Hepatocyte (in vitro differentiated cells): ENCODE data around the gene ELL. TPM values are rescaled to one million over a fixed set of nuclear protein-coding genes. Genes with fewer than 3 reads are reported as not detected.

ENCODE experiments used
- DNase-seq: peaks from one replicate; pipeline ENCODE4 v3.0.0-alpha.2; 2016; ENCODE audit warnings: low spot score
- H2AFZ ChIP-seq: fragments of 200-600 bp; sonication (generic); 2 replicates; pipeline ENCODE4 v1.6.0; 2016; ENCODE audit warnings: antibody characterized with exemption, mild to moderate bottlenecking
- H3K27ac ChIP-seq: fragments of 200-600 bp; sonication (generic); 2 replicates; pipeline ENCODE4 v1.5.1; 2016; ENCODE audit warnings: mild to moderate bottlenecking
- H3K27me3 ChIP-seq: fragments of 200-600 bp; sonication (generic); 2 replicates; pipeline ENCODE4 v1.6.1; 2016
- H3K36me3 ChIP-seq: fragments of 200-600 bp; sonication (generic); replicated peaks from 2 replicates; pipeline ENCODE4 v1.5.1; 2016; ENCODE audit warnings: low read depth; ENCODE audit not compliant: insufficient read depth
- H3K4me1 ChIP-seq: fragments of 200-600 bp; sonication (generic); 2 replicates; pipeline ENCODE4 v1.5.1; 2016; ENCODE audit warnings: mild to moderate bottlenecking, moderate library complexity; ENCODE audit not compliant: insufficient read depth
- H3K4me2 ChIP-seq: fragments of 200-600 bp; sonication (generic); 2 replicates; pipeline ENCODE4 v1.6.0; 2016
- H3K4me3 ChIP-seq: fragments of 200-600 bp; sonication (generic); 2 replicates; pipeline ENCODE4 v1.5.1; 2016; ENCODE audit warnings: mild to moderate bottlenecking
- H3K79me2 ChIP-seq: fragments of 200-600 bp; sonication (generic); 2 replicates; pipeline ENCODE4 v1.6.0; 2017; ENCODE audit warnings: mild to moderate bottlenecking
- H3K9me2 ChIP-seq: fragments of 200-600 bp; sonication (generic); replicated peaks from 2 replicates; pipeline ENCODE4 v1.6.0; 2017; ENCODE audit warnings: mild to moderate bottlenecking; ENCODE audit not compliant: insufficient read depth
- H3K9me3 ChIP-seq: fragments of 200-600 bp; sonication (generic); 2 replicates; pipeline ENCODE4 v1.5.1; 2016; ENCODE audit warnings: low read depth, mild to moderate bottlenecking
- H4K20me1 ChIP-seq: fragments of 200-600 bp; sonication (generic); 2 replicates; pipeline ENCODE4 v1.6.0; 2016; ENCODE audit warnings: mild to moderate bottlenecking; ENCODE audit not compliant: insufficient read depth, poor library complexity, severe bottlenecking
- EZH2 ChIP-seq: fragments of 200-600 bp; sonication (generic); IDR thresholded peaks from 2 replicates; pipeline ENCODE4 v1.6.1; 2016; ENCODE audit warnings: antibody characterized with exemption, mild to moderate bottlenecking, borderline replicate concordance
- EZH2phosphoT487 ChIP-seq: fragments of 200-600 bp; sonication (generic); IDR thresholded peaks from one replicate; pipeline ENCODE4 v1.6.1; 2018; ENCODE audit warnings: antibody characterized with exemption, mild to moderate bottlenecking, low read depth, moderate library complexity; ENCODE audit not compliant: unreplicated experiment, severe bottlenecking
- WGBS: methylation state at CpG from one replicate; pipeline ENCODE4 v1.1.6; 2016; ENCODE audit warnings: low lambda C conversion rate; ENCODE audit errors: missing lambda C conversion rate; 5-methylcytosine and 5-hydroxymethylcytosine counted together
- polyA plus RNA-seq: library from polyadenylated mRNA; unstranded; fragments of >200 nt; fragmentation: Nextera tagmentation; extraction: Ambion mirVana; gene quantifications from 2 replicates; pipeline ENCODE4 v1.2.1, GENCODE V29; 2016
- total RNA-seq: library from RNA; depleted of rRNA; stranded (reverse); fragments of >200 nt; gene quantifications from 2 replicates; pipeline ENCODE4 v1.2.3, GENCODE V29; 2014
- TF ChIP-seq, protein P1 (sequence below): fragments of 200-600 bp; sonication (generic); IDR thresholded peaks from 2 replicates; pipeline ENCODE4 v1.5.1; 2016; ENCODE audit warnings: antibody characterized with exemption, mild to moderate bottlenecking; ENCODE audit not compliant: poor library complexity

The ELL gene
- total and polyA plus RNA-seq, 2 experiments from 2014 or later: 11.0 to 15.0 TPM

DNA sequence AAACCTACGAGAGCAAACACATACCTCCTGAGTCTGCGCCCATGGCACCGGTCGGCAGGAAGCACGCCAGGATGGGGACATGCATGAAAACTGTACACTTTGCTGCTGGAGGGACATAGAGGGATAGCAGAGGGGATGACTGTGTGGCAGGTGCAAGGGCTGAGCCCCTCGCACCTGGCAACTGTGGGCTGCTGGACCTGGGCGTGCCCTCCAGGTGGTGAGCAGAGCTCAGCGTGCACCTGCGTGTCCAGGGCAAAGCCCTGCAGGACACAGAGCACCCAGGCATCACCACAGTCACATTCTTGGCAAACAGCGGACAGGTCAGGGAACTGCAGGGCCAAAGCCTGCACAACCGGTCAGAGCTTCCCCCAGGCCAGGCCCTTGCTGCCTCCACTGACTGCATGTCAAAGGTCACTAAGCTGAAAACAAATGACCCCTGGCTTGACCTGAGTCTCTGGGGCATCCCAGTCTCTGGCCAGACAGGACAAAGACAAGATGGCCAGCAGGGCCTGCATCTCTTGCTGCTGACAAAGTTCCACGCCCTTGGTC, 75.0 kb downstream of the ELL start:
- WGBS: 85% methylated on average over 12 of the region's 12 CpGs
- no peaks in the 10 kb centered on the region for H3K36me3 ChIP-seq

DNA sequence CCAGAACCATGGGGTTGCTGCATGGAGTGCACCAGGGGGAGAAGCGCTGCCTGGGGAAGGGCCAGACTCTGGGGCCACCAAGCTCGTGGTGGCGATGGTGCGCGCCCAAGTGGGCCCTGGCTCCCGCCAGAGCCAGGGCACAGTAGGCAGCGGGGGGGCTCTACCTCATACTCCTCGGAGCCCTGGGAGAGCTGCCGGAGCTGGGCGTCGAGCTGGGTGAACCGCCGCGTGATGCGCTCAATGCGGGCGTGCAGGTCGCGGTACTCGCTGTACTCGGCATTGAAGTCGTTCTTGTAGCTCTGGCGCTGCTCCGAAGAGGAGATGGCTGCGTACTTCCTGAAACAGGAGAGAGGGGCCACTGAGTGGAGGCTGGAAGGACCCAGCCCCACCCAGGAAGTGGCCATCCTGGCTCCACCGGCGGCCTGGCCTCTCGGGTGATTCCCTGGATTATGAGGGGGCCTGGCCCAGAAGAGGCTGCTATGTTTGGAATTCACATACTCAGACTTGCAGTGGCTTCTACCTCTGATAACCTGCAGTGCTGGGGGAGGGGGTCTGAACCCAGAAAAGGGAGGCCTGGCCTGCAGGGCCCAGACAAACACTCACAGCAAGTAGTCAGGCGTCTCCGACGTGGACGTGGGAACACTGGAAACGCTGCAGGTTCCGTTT, 75.6 kb downstream of the ELL start:
- Histone ChIP-seq H3K9me3 (no peaks in the 10 kb centered on the region), H3K9me2 (no peaks in the 10 kb centered on the region), H3K27me3 (no peaks in the 10 kb centered on the region), H3K27ac (no peak overlapping the region), H3K4me2 (no peak overlapping the region), H4K20me1 (no peaks in the 10 kb centered on the region), H3K36me3 (no peaks in the 10 kb centered on the region), H3K4me1 (peaks cover 3% of the 10 kb centered on the region), H3K79me2 (no peaks in the 10 kb centered on the region), H3K4me3 (no peak overlapping the region), H2AFZ (no peak overlapping the region)
- TF ChIP-seq, protein P1, sequence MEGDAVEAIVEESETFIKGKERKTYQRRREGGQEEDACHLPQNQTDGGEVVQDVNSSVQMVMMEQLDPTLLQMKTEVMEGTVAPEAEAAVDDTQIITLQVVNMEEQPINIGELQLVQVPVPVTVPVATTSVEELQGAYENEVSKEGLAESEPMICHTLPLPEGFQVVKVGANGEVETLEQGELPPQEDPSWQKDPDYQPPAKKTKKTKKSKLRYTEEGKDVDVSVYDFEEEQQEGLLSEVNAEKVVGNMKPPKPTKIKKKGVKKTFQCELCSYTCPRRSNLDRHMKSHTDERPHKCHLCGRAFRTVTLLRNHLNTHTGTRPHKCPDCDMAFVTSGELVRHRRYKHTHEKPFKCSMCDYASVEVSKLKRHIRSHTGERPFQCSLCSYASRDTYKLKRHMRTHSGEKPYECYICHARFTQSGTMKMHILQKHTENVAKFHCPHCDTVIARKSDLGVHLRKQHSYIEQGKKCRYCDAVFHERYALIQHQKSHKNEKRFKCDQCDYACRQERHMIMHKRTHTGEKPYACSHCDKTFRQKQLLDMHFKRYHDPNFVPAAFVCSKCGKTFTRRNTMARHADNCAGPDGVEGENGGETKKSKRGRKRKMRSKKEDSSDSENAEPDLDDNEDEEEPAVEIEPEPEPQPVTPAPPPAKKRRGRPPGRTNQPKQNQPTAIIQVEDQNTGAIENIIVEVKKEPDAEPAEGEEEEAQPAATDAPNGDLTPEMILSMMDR: no peak
- TF ChIP-seq EZH2phosphoT487 (no peak), EZH2 (no peak)
- DNase-seq: no peak
- WGBS: 87% methylated on average over 34 of the region's 34 CpGs

More for the DNA sequence above, 75.0 kb downstream of the ELL start:
- Histone ChIP-seq H3K4me3 (no peak overlapping the region), H3K4me2 (no peak overlapping the region), H3K9me2 (no peaks in the 10 kb centered on the region), H3K27ac (no peak overlapping the region), H3K27me3 (no peaks in the 10 kb centered on the region), H3K79me2 (no peaks in the 10 kb centered on the region), H4K20me1 (no peaks in the 10 kb centered on the region), H2AFZ (no peak overlapping the region), H3K4me1 (peaks cover 4% of the 10 kb centered on the region), H3K9me3 (no peaks in the 10 kb centered on the region)
- TF ChIP-seq, protein P1: no peak
- TF ChIP-seq EZH2phosphoT487: no peak
- no peak for TF ChIP-seq EZH2
- DNase-seq: no peak

DNA sequence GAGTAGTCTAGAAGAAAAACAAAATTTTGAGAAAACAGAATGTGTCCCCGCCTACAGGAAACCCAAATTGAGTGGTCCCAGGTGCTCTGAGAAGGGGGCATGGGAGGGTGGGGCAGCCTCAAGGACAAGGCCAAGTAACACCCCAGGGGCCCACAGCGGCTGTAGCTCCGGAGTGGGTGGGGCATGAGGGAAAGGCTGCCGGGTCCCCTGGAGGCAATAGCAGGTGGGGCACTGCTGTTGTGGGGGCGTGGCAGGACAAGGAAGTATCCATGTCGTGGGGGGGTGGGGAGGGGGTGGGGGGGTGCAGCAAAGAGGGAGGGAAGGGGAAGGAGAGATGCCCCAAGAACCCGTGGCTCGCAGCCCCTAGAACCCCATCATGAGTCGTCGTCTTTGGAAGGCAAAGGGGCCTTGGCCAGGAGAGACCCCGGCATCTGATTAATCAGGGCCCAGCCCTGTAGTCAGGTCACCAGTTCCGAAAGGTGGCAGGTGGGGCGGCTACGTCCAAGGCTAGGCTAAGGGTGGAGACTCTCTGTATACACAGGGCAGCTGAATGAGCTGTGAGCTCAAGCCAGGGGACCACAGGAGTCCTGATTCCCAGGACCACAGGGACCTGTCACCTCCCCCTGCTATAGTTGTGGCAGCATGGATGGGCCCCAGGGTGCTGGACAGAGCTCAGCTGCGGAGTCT, 76.5 kb downstream of the ELL start:
- no peak overlapping the region for H3K4me3 ChIP-seq
- WGBS: 92% methylated on average over 7 of the region's 15 CpGs
- no peak overlapping the region for H3K27ac ChIP-seq
- no peaks in the 10 kb centered on the region for H3K27me3 ChIP-seq
- H3K36me3 ChIP-seq: no peaks in the 10 kb centered on the region
- no peaks in the 10 kb centered on the region for H3K79me2 ChIP-seq
- H2AFZ ChIP-seq: no peak overlapping the region
- H3K4me2 ChIP-seq: no peak overlapping the region
- no peaks in the 10 kb centered on the region for H4K20me1 ChIP-seq
- no peak for DNase-seq
- no peaks in the 10 kb centered on the region for H3K4me1 ChIP-seq
- TF ChIP-seq EZH2phosphoT487: no peak
- TF ChIP-seq, protein P1: no peak
- no peak for TF ChIP-seq EZH2
- no peaks in the 10 kb centered on the region for H3K9me2 ChIP-seq
- no peaks in the 10 kb centered on the region for H3K9me3 ChIP-seq
